Gastroesophageal sphincter (tissue), 4 donors: ENCODE measurements around the gene YDJC. TPM values are rescaled to one million over a fixed set of nuclear protein-coding genes. Genes with fewer than 3 reads are reported as not detected.

ENCODE experiments used
- ATAC-seq: fragments of 150-250 bp; one replicate; pipeline ENCODE4 v1.9.1; 2016; ENCODE audit warnings: mild to moderate bottlenecking, moderate library complexity
- H3K27ac ChIP-seq, 4 donors: fragments of 200-600 bp; sonication (generic) in 3 of 4; 1 replicate in 3 of 4; 2 replicates in 1 of 4; pipeline ENCODE4 v1.5.1; 2016 to 2019
- H3K27me3 ChIP-seq: fragments of 200-600 bp; sonication (generic); one replicate; pipeline ENCODE4 v1.5.1; 2019
- H3K36me3 ChIP-seq, 2 donors: fragments of 200-600 bp; sonication (generic); one replicate each; pipeline ENCODE4 v1.5.1; 2019; ENCODE audit warnings: control low read depth in 1 of 2
- H3K4me1 ChIP-seq, 3 donors: fragments of 200-600 bp; sonication (generic); 1 replicate in 2 of 3; 2 replicates in 1 of 3; pipeline ENCODE4 v1.5.1; 2016 to 2019; ENCODE audit warnings: control low read depth in 2 of 3
- H3K4me3 ChIP-seq, 2 donors: fragments of 200-600 bp; sonication (generic); one replicate each; pipeline ENCODE4 v1.5.1; 2019; ENCODE audit warnings: mild to moderate bottlenecking in 1 of 2, moderate library complexity in 1 of 2
- H3K9me3 ChIP-seq, 3 donors: fragments of 200-600 bp; sonication (generic); one replicate each; pipeline ENCODE4 v1.5.1; 2017 to 2019; ENCODE audit warnings: control low read depth in 2 of 3
- EP300 ChIP-seq: sonication (generic); formaldehyde crosslinking; IDR thresholded peaks from one replicate; pipeline ENCODE4 v1.6.1; 2017; ENCODE audit warnings: antibody characterized with exemption, mild to moderate bottlenecking
- POLR2A ChIP-seq, 2 donors: fragments of 450-650 bp; IDR thresholded peaks; one replicate each; pipeline ENCODE4 v1.6.1; 2017; ENCODE audit warnings: antibody characterized with exemption in 2 of 2, mild to moderate bottlenecking in 2 of 2, moderate library complexity in 1 of 2
- POLR2AphosphoS5 ChIP-seq: sonication (generic); formaldehyde crosslinking; IDR thresholded peaks from one replicate; pipeline ENCODE4 v1.6.1; 2017; ENCODE audit warnings: antibody characterized with exemption
- WGBS, 2 donors: methylation state at CpG; one replicate each; pipeline ENCODE4 v1.1.5; 2018; ENCODE audit warnings: low coverage in 1 of 2; 5-methylcytosine and 5-hydroxymethylcytosine counted together
- total RNA-seq, 4 donors: library from RNA; depleted of rRNA; stranded (reverse); fragments of >200 nt; gene quantifications; one replicate each; pipeline ENCODE4 v1.1.0, GENCODE V29; 2016
- TF ChIP-seq, protein P1 (sequence below), 4 experiments: fragments of 200-600 bp in 2 of 4; fragments of 450-650 bp in 2 of 4; sonication (generic) in 1 of 4; IDR thresholded peaks; one replicate each; pipeline ENCODE4 v1.5.1; 2017 to 2019; ENCODE audit warnings: antibody characterized with exemption in 4 of 4, mild to moderate bottlenecking in 2 of 4, moderate library complexity in 2 of 4

YDJC gene
- total RNA-seq, 4 donors from 2014 or later: 13.1 to 23.6 (median 22.1) TPM

DNA sequence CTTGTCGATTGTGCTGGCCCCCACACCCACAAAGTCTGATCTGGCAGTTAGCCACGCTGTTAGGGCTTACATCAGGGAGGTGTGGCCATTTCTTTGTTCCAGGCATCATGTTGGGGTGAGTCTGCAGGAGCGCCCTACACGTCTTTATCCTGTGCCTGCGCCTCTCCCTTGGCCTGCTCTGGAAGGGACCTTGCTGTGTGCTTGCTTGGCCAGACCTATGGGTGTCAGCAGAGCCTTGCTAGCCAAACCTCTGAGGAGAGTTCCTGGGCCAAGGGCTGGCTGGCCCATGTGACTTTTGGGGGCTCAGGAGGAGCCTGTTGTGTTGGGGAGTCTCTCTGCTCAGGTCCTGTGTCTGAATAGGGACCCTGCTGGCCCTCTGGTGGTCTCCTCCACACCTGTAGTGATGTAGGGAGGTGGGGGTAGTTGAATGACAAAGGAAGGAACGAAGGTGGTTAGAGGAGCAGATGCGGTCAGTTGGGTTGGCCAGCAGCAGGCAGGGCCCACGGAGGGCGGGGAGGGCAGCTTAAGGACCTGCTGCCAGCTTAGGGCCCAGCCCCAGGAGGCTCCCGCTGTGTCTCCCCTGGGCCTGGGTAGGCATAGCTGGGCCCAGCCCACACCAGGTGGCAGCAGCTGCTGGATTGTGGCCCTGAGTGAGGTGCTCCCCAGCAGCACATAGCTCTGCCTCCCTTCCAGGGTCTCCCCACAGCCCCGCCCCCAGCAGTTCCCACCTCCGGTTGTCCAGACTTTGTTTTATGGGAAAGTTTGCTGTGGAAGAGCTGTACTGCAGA is 43.9 kb upstream of the YDJC start:
- TF ChIP-seq, protein P1, sequence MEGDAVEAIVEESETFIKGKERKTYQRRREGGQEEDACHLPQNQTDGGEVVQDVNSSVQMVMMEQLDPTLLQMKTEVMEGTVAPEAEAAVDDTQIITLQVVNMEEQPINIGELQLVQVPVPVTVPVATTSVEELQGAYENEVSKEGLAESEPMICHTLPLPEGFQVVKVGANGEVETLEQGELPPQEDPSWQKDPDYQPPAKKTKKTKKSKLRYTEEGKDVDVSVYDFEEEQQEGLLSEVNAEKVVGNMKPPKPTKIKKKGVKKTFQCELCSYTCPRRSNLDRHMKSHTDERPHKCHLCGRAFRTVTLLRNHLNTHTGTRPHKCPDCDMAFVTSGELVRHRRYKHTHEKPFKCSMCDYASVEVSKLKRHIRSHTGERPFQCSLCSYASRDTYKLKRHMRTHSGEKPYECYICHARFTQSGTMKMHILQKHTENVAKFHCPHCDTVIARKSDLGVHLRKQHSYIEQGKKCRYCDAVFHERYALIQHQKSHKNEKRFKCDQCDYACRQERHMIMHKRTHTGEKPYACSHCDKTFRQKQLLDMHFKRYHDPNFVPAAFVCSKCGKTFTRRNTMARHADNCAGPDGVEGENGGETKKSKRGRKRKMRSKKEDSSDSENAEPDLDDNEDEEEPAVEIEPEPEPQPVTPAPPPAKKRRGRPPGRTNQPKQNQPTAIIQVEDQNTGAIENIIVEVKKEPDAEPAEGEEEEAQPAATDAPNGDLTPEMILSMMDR (IDR thresholded peaks at IDR 0.05): no peak
- TF ChIP-seq POLR2A (IDR thresholded peaks at IDR 0.05): no peak
- no peak for TF ChIP-seq POLR2AphosphoS5
- TF ChIP-seq EP300: no peak
- WGBS, 2 donors: 74 to 92% methylated on average over 2 to 4 of the region's 12 CpGs
- Histone ChIP-seq H3K4me3 (no peak overlapping the region), H3K9me3 (no peaks in the 10 kb centered on the region), H3K4me1 (no peaks in the 10 kb centered on the region), H3K27me3 (no peaks in the 10 kb centered on the region), H3K36me3 (peaks cover 0 to 92% of the 10 kb centered on the region in 2 donors), H3K27ac (no peak overlapping the region)
- ATAC-seq: no peak

DNA sequence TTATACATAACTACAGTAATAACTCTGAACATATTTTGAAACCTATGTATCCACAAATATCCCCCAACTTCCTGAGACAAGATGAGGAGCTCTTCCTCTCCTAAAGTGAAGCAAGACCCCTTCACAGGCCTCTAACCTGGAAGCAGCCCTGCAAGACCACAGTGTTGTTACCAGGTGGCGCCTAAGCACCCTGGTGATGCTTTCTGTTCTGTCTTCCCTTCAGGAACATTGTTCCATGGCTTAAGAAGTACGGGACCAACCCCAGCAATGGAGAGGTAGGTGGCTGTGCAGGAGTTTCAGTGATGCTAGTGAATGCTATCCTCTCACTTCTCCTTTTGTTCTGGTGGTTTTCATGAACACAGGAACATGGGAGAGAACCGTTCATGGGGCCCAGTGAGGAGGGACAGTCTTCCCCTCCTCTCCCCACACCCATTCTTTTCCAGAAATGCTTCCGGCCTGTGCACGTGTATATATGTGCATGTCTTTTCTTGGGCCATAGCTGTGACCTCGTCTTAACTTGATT is 42.3 kb upstream of the YDJC start:
- Histone ChIP-seq H3K4me1 (peaks cover 0 to 10% (median 0%) of the 10 kb centered on the region in 3 donors), H3K4me3 (no peak overlapping the region), H3K27me3 (no peaks in the 10 kb centered on the region), H3K9me3 (no peaks in the 10 kb centered on the region), H3K27ac (no peak overlapping the region), H3K36me3 (peaks cover 0 to 76% of the 10 kb centered on the region in 2 donors)
- no peak for ATAC-seq
- TF ChIP-seq, protein P1 (IDR thresholded peaks at IDR 0.05): no peak
- no peak for TF ChIP-seq EP300
- TF ChIP-seq POLR2AphosphoS5: no peak
- TF ChIP-seq POLR2A (IDR thresholded peaks at IDR 0.05): no peak
- WGBS, 2 donors: 79 to 91% methylated on average over 4 to 5 of the region's 6 CpGs

DNA sequence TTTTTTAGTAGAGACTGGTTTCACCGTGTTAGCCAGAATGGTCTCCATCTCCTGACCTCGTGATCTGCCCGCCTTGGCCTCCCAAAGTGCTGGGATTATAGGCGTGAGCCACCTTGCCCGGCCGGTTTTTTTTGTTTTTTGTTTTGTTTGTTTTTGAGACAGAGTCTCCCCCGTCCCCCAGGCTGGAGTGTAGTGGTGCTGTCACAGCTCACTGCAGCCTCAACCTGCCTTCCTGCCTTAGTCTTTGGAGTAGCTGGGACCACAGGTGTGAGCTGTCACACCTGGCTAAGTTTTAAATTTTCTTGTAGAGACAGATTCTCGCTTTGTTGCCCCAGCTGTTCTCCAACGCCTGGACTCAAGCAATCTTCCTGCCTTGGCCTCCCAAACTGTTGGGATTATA is 39.2 kb upstream of the YDJC start:
- H3K4me1 ChIP-seq: peaks cover 0 to 24% (median 0%) of the 10 kb centered on the region in 3 donors
- H3K4me3 ChIP-seq: no peak overlapping the region
- ATAC-seq: no peak
- peaks cover 0 to 48% of the 10 kb centered on the region in 2 donors for H3K36me3 ChIP-seq
- TF ChIP-seq POLR2A (IDR thresholded peaks at IDR 0.05) (no peak), POLR2AphosphoS5 (no peak), EP300 (no peak)
- TF ChIP-seq, protein P1 (IDR thresholded peaks at IDR 0.05): no peak
- no peaks in the 10 kb centered on the region for H3K27me3 ChIP-seq
- WGBS, 2 donors: 86% methylated on average over 9 of the region's 9 CpGs; no CpG with 5 or more reads in 1 of the 2 donors
- H3K27ac ChIP-seq: no peak overlapping the region
- no peaks in the 10 kb centered on the region for H3K9me3 ChIP-seq

DNA sequence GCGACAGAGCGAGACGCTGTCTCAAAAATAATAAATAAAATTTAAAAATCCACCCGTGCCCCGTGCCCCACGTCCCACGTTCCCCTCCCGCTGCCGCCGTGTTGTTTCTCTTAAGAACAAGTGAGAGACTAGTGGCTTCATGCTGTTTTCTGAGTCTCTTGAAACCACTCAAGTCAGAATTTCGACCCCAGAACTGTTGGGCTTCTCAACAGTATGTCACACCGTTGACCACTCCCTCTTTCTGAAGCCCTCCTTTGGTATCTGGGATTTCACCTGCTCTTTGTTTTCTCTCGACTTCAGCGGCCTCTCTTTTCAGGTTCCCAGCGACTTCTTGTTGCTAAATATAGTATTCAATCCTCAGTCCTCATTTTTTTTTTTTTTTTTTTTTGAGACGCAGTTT is 37.0 kb upstream of the YDJC start:
- no peak for ATAC-seq
- H3K4me1 ChIP-seq: peaks cover 0 to 24% (median 0%) of the 10 kb centered on the region in 3 donors
- peak overlapping the region; percentile 52 to 78 for H3K4me3 ChIP-seq
- H3K9me3 ChIP-seq: no peaks in the 10 kb centered on the region
- H3K27ac ChIP-seq: peak overlapping the region in 2 of 4 donors; percentile 93 to 96
- no peaks in the 10 kb centered on the region for H3K27me3 ChIP-seq
- 37 to 41% methylated on average over 10 to 12 of the region's 16 CpGs for WGBS, 2 donors
- TF ChIP-seq, protein P1 (IDR thresholded peaks at IDR 0.05): no peak
- TF ChIP-seq POLR2A (IDR thresholded peaks at IDR 0.05): no peak
- no peak for TF ChIP-seq EP300
- TF ChIP-seq POLR2AphosphoS5: no peak
- H3K36me3 ChIP-seq: peaks cover 0 to 26% of the 10 kb centered on the region in 2 donors
